GM18502 (cell line): ENCODE measurements around the gene TRAF6.
A peak's percentile ranks its signal among the peaks of the same experiment; 100 is the strongest.

Experiments used
- ATAC-seq: cut with Tn5 transposase; IDR thresholded peaks from one replicate; pipeline ENCODE4 v1.9.1; 2021; ENCODE audit warnings: mild to moderate bottlenecking; ENCODE audit not compliant: unreplicated experiment, poor library complexity

Gene TRAF6

DNA sequence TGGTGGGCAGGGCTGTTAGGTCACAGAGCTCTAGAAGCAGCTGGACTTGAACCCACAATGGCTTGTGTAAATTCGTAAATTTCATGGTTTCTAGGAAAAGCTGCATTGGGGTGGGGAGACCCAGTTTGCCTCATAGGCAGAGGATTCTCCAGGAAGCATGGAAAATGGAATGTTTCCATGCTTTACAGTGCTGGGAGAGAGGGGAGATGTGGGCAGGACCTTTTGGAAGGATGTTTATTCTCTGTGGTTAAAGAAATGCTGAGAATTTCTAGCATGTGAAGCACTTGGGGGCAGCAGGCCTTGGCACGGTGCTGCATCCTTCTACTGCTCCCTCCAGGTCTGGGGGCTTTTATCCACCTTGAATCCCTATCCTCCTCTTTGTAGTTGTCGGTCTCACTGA is 46.3 kb downstream of the TRAF6 start:
- ATAC-seq: no peak

DNA sequence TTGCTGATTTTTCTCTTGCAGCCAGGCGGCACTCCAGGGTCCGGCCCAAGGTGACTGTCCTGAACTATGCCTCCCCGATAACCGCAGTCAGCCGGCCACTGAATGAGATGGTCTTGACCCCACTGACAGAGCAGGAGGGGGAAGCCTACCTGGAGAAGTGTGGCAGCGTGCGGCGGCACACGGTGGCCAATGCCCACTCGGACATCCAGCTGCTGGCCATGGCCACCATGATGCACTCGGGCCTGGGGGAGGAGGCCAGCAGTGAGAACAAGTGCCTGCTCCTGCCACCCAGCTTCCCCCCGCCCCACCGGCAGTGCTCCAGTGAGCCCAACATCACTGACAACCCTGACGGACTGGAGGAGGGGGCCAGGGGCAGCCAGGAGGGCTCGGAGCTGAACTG is 47.8 kb downstream of the TRAF6 start:
- ATAC-seq: no peak

GRCh38 chr11:36460220-36460619 is 49.9 kb downstream of the TRAF6 start:
- no peak for ATAC-seq

DNA sequence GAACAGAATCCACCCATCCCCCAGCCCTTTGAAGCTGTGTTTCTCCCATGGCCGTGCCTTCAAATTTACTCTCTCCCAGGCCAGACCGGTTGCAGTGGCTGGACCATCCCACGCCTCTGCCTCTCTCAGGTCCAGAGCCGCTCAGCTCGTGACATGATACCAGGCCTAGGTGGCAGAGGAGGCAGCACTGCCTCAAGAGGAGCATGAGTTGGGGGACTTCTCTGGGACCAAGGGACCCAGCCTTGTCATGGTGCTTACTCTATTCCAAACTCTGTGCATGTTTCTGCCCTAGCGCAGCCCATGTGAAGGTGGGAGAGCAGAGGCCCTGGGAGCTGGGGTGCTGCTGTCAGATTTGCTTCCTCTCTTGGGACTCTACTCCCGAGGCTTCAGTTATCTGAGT is 51.0 kb downstream of the TRAF6 start:
- no peak for ATAC-seq

DNA sequence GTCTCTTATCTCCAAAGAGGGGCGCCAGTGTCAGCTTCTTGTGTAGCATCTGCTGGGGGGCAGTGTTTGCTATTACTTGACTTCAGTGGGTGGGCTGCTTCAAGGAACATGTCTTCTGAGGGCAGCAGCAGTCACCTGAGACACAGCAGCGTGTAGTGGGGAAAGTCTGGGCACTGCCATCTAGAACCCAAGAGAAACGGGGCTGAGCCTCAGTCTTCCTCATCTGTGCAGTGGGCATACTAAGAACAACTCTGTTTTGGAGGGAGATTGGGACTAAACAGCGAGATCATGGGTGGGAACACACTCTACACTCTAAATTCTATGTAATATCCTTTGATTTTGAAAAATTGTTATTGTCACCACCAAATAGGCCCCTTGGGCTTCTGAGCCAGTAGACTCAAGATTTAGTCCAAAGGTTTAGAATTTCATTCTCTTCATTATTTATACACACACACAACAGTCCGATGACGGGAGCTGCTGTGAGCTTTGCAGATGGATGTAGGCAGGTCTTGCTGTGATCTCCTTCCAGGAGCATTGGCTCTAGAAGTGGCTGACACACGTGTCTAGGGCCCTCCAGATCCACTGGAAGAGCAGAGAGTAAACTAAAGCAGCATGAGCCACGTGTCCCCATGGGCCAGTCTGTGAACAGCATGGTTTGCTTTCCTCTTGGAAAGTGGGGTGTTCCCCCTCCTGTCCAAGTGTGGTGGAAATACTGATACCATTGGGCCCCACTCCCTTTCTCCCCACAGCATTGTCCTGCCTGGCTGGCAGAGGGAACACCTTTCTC is 51.8 kb downstream of the TRAF6 start:
- ATAC-seq: no peak

DNA sequence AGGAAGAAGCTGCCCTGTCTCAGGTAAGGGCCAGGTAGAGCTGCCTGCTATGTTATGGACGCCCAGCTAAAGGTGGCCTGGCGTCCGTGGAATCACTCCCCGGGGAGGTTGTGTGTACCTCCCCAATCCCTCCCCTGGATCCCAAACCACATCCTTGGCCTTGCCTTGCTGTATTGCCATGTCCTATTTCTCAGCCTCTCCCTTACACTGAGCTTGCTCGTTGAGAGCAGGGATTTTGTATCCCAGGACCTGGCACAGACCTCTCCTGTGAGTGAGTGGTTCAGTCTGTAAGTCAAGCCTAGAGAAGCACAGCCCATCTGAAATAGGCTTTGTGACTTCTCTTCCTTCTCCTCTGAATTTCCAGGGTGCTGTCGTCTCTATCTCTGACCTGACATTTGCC is 53.9 kb downstream of the TRAF6 start:
- no peak for ATAC-seq

DNA sequence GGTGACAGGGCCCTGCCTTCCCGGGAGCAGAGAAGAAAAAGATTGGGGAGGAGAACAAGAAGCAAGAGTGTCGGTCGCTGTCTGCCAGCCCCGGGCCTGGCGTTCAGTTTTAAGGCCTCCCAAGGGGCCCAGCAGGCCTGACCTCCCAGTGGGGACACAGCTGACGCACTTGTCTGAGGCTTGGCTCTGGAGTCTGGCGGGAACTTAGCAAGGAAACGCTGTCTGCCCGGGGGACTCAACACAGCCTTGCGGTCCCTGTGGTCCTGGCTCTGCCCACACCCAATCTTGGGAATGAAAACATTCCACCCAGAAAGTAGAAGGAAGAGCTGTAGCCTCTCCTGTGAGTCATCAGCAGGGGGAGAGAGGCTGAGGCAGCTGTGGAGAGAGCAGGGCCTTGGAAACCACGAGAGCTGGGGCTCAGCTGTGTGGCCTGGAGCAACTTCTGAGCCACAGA is 54.4 kb downstream of the TRAF6 start:
- no peak for ATAC-seq

DNA sequence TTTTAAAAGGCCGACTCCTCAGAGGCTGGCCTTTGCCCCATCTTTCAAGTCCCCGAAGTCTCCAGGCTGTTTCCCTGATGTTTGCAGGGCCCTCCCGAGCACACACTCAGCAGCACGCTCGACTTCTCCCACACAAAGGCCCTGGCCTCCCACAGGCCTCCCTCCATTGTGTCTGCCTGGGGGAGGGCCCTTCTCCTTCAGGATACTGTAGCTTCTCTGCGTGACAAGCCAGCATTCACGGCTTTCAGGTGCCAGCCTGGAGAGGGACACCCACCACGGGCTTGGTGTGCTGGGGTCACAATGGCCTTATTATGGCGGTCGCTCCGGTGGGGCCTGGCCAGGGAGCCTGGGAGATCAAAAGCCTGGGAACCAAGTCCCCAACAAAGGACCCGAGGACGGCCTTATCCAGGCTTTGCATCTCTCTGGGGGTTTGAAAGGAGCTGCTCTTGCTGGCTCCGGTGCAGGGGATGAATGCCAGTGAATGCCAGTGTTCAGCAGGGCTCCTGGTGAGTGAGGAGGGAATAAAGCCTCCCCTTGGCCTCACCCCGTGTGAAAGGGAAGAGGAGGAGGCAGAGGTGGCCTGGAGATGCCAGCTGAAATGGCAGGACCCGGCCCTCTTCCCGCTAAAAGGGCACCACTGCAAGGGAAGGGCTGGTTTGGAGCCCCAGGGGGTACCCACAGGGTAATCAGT is 55.0 kb downstream of the TRAF6 start:
- ATAC-seq: no peak

GRCh38 chr11:36454551-36454940 is 55.5 kb downstream of the TRAF6 start:
- ATAC-seq: no peak

DNA sequence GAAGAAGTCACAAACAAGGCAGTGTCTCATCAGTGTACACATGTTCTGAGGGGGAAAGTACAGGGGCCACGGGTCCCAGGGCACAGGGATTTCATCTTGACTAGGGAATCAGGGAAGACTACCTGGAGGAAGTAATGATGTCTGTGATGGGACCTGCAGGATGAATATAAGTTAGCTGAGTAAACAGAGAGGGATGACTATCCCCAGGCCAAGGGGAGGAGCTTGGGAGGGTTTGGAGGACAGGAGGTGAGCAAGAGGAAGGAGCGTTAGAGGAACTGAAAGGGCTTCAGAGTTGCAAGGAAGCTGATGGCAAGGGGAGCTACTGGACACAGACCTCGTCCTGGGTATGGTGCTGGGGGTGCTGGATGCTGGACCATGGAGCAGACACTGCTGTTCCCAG is 56.4 kb downstream of the TRAF6 start:
- peak; percentile 55 for ATAC-seq

DNA sequence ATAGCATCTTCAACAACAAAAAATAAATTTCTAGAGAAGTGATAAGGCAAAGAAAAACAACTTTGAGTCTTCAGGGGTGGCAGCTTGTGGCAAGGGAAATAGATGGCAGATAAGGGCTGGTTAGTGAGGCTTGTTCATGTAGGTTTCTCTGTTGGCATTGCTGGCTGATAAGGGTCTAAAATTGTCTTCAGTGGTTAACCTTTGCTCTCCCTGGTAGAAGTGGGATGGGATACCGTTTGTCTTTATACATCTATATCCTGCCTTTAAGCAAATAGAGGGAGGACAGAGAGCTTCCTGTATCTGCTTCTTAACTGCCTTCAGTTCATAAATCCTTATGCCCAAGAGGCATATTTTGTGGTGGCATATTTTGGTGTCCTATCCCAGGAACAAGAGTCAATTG is 57.1 kb downstream of the TRAF6 start:
- no peak for ATAC-seq

- no peak for ATAC-seq
These were observed 57.7 kb downstream of the TRAF6 start for GRCh38 chr11:36452236-36452940.

DNA sequence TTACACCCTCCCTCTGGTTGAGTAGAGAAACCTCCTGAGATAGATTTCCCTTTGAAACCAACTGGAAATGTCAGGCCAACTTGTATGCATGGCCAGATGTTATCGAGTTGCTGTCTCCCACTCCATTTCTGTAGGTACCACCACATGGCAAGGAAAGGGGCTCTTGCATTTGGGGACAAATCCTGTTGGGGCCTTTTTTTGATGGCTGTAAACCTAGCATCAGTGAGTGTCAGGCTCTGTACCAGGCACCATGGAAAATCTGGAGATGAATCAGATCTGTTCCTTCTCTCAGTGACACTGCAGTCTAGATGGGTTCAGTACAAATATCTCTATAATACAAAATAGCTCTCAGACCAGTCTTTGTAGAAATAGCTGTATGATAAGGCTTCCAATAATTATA is 58.4 kb downstream of the TRAF6 start:
- no peak for ATAC-seq

- no peak for ATAC-seq
These were observed 59.0 kb downstream of the TRAF6 start for GRCh38 chr11:36451045-36451444.

GRCh38 chr11:36450110-36450572 is 59.9 kb downstream of the TRAF6 start:
- peak; percentile 79 for ATAC-seq

DNA sequence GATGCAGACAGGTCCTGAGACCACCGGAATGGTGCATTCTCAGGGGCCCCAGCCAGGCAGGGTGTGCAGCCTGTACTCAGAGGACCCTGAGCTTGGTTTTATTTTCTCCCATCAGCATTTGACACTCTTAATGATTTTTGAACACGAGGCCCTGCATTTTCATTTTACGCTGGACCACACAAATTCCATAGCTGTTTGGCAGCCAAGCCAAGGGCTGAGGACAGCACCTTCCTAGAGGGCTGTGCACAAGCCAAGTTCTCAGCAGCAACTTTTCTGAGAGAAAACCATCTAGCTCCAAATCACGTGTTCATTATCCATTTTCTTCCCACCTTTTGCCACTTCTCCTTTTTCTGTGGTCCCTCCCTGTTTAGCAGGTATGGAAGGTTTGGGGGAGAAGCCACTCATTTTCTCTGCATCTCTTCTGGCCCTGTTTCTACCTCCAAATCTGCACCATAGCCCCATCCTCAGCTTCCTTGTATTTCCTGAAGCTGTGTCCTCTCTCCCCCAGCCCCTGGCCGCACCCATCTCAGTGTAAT is 60.4 kb downstream of the TRAF6 start:
- ATAC-seq: peak; percentile 21

GRCh38 chr11:36447947-36448346 is 62.1 kb downstream of the TRAF6 start:
- ATAC-seq: no peak

DNA sequence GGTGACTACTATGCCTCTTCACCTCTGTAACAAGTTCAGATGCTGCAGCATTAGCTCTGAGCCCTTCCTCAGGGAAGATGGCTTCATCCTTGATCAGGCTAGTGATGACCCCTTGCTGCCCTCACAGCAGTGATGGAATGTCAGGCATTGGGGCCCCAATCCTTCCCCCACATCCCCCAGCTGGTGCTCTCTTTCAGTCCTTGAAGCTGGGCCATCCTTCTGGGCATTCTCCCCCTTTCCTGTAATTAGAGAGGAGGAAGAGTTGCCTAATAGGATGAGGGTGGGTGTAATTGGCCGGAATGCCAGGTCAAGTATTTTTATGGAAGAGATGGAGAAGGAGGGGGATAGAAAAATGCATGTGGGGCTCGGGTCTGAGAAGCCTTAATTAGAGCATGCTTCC is 62.6 kb downstream of the TRAF6 start:
- ATAC-seq: no peak

GRCh38 chr11:36446135-36446534 is 63.9 kb downstream of the TRAF6 start:
- ATAC-seq: no peak

DNA sequence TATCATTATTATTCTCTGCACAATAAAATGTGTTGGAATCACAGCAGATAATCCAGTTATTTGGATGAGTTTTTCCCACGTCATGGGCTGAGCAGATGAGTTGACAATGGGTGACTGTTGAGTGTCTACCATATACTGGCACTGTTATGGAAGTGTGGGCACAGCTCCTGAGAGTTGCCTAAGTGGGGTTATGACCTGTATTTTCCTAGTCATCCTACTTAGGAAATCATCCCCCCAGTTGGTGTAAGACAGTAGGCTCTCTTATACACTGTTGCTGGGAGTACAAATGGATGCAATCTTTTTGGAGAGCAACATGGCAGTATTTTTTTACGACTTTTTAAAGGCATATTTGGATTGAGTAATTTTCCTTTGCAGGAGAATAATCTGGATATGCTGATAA is 66.4 kb downstream of the TRAF6 start:
- no peak for ATAC-seq
